HL-60 (cell line): ENCODE measurements around the gene GAP43.

Experiments used
- DNase-seq, 2 experiments: peaks; one replicate each; pipeline ENCODE4 v3.0.0-alpha.2; 2010 to 2020; ENCODE audit warnings: low read depth in 1 of 2, low spot score in 1 of 2
- H3K27ac ChIP-seq: fragments of 250-450 bp; sonication (Bioruptor Pico); replicated peaks from 2 replicates; pipeline ENCODE4 v1.5.1; 2020; ENCODE audit warnings: mild to moderate bottlenecking, moderate library complexity
- H3K27me3 ChIP-seq: fragments of 250-450 bp; sonication (Bioruptor Pico); 2 replicates; pipeline ENCODE4 v1.5.1; 2021; ENCODE audit warnings: mild to moderate bottlenecking, moderate library complexity; ENCODE audit not compliant: insufficient read depth, poor library complexity, severe bottlenecking
- H3K4me3 ChIP-seq: replicated peaks from 2 replicates; pipeline ENCODE4 v1.5.1; 2011; ENCODE audit warnings: mild to moderate bottlenecking, control low read depth, low read length; ENCODE audit not compliant: insufficient read depth
- GABPA ChIP-seq: IDR thresholded peaks from 2 replicates; pipeline ENCODE4 v1.6.1; 2012; ENCODE audit warnings: low read depth
- POLR2AphosphoS5 ChIP-seq: IDR thresholded peaks from 2 replicates; pipeline ENCODE4 v1.6.1; 2012; ENCODE audit warnings: low read depth
- SPI1 ChIP-seq: IDR thresholded peaks from 2 replicates; pipeline ENCODE4 v1.6.1; 2012; ENCODE audit warnings: low read depth, mild to moderate bottlenecking, borderline replicate concordance
- TF ChIP-seq, protein P1 (sequence below): IDR thresholded peaks from one replicate; pipeline ENCODE4 v1.5.1; 2011; ENCODE audit warnings: low read length, control low read depth, inconsistent platforms; ENCODE audit not compliant: insufficient read depth
- TF ChIP-seq, protein P2 (sequence below): IDR thresholded peaks from 2 replicates; pipeline ENCODE4 v1.6.1; 2012; ENCODE audit warnings: low read depth; ENCODE audit not compliant: insufficient replicate concordance

Gene GAP43

DNA sequence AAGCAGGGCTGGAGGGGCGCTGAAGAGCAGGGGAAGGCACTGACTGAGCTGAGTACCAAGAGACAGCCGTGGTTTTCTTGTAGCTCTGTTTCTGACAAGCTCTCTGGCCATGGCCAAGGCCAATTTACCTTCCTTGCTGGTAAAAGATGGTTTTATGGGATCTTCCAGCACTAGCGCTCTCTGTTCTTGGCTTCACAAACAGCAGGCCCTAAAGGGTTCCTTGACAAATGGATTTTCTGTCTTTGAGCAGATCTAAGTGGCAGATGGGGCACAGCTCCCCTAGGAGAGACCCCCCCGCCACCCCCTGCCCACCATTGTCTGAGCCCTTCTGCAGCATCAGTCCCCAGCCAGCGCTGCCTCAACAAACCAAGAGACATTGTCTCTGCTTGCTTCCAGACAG, 66.6 kb downstream of the GAP43 start:
- peaks cover 3% of the 10 kb centered on the region for H3K27me3 ChIP-seq
- H3K27ac ChIP-seq, result no peak overlapping the region
- TF ChIP-seq GABPA, result no peak
- no peak for TF ChIP-seq POLR2AphosphoS5
- TF ChIP-seq, protein P1, sequence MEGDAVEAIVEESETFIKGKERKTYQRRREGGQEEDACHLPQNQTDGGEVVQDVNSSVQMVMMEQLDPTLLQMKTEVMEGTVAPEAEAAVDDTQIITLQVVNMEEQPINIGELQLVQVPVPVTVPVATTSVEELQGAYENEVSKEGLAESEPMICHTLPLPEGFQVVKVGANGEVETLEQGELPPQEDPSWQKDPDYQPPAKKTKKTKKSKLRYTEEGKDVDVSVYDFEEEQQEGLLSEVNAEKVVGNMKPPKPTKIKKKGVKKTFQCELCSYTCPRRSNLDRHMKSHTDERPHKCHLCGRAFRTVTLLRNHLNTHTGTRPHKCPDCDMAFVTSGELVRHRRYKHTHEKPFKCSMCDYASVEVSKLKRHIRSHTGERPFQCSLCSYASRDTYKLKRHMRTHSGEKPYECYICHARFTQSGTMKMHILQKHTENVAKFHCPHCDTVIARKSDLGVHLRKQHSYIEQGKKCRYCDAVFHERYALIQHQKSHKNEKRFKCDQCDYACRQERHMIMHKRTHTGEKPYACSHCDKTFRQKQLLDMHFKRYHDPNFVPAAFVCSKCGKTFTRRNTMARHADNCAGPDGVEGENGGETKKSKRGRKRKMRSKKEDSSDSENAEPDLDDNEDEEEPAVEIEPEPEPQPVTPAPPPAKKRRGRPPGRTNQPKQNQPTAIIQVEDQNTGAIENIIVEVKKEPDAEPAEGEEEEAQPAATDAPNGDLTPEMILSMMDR, result no peak
- TF ChIP-seq SPI1, result no peak
- TF ChIP-seq, protein P2, sequence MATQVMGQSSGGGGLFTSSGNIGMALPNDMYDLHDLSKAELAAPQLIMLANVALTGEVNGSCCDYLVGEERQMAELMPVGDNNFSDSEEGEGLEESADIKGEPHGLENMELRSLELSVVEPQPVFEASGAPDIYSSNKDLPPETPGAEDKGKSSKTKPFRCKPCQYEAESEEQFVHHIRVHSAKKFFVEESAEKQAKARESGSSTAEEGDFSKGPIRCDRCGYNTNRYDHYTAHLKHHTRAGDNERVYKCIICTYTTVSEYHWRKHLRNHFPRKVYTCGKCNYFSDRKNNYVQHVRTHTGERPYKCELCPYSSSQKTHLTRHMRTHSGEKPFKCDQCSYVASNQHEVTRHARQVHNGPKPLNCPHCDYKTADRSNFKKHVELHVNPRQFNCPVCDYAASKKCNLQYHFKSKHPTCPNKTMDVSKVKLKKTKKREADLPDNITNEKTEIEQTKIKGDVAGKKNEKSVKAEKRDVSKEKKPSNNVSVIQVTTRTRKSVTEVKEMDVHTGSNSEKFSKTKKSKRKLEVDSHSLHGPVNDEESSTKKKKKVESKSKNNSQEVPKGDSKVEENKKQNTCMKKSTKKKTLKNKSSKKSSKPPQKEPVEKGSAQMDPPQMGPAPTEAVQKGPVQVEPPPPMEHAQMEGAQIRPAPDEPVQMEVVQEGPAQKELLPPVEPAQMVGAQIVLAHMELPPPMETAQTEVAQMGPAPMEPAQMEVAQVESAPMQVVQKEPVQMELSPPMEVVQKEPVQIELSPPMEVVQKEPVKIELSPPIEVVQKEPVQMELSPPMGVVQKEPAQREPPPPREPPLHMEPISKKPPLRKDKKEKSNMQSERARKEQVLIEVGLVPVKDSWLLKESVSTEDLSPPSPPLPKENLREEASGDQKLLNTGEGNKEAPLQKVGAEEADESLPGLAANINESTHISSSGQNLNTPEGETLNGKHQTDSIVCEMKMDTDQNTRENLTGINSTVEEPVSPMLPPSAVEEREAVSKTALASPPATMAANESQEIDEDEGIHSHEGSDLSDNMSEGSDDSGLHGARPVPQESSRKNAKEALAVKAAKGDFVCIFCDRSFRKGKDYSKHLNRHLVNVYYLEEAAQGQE, result no peak
- no peak overlapping the region for H3K4me3 ChIP-seq
- no peak for DNase-seq

DNA sequence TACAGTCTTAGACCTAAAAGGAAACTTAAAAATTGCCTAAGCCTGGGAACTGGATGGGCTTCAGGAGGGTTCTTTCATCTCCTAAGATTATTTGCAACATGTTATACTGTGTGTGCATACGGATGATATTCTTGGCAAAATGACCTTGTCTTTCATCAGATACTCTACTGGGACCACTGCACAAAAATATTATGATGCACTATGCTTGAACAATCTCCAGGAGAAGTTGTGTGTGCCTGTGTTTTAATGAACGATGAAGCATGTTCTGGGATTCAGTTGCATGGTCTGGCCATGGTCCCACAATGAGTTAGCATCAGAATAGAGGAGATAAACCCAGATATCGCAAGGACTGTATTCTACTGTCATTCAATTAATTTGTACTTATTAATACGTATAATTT, 68.7 kb downstream of the GAP43 start:
- H3K27ac ChIP-seq, result no peak overlapping the region
- no peak overlapping the region for H3K4me3 ChIP-seq
- no peak for DNase-seq
- TF ChIP-seq, protein P1, result no peak
- no peak for TF ChIP-seq GABPA
- no peak for TF ChIP-seq POLR2AphosphoS5
- TF ChIP-seq, protein P2, result no peak
- TF ChIP-seq SPI1, result no peak
- H3K27me3 ChIP-seq, result peaks cover 3% of the 10 kb centered on the region

DNA sequence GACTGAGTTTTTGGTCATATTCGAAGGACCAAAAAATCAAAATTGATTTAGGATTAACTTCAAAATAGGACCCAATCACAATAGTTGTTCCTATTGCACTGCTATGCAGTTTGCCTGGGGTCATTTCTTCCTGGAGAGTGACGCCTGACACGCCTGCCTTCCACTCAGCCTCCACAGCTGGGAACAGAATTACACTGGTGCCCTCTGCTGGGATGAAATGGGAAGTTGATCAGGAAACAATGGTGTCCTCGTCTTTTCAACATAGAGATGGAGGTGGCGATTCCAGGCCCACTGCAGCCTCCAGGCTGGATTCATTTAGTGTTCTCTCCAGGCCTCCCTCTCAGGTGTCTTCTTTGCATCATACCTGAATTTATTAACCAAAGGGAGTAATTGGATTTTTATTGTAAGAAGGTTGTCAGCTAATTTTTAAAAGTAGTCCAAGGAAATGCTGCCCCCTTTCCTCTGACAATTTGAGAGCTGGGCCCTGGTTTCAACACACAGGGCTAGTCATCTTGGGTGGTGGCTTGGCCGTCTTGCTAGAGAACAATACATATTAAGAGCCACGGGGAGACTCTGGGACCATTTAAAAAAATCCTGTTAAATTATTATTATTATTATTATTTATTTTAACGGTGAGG, 69.7 kb downstream of the GAP43 start:
- DNase-seq, result peak; percentile 18 to 63
- no peak overlapping the region for H3K4me3 ChIP-seq
- H3K27me3 ChIP-seq, result peaks cover 3% of the 10 kb centered on the region
- TF ChIP-seq, protein P2, result no peak
- no peak for TF ChIP-seq POLR2AphosphoS5
- TF ChIP-seq, protein P1, result peak; percentile 30
- H3K27ac ChIP-seq, result no peak overlapping the region
